ENCODE data around the gene RAP1GAP.
"Not testable (repeated sequence)": the region's sequence is repeated elsewhere in the genome, so short reads cannot be mapped to it uniquely, and the experiment has no call there.

RAP1GAP gene

GRCh38 chr1:21674957-21675356, 5.8 kb upstream of the RAP1GAP start:
- Histone ChIP-seq H3K9me3 (ENCODE audit: control insufficient read depth, insufficient read depth, low read length) (no peaks in the 10 kb centered on the region), H3K36me3 (ENCODE audit: control insufficient read depth, insufficient read depth, low read length) (peaks cover 28% of the 10 kb centered on the region), H3K4me3 (ENCODE audit: low read depth, low read length) (no peak overlapping the region), H3K27me3 (ENCODE audit: control insufficient read depth, insufficient read depth, low read length) (peaks cover 5% of the 10 kb centered on the region), H3K27ac (ENCODE audit: low read depth, low read length) (no peak overlapping the region), H3K9ac (ENCODE audit: low read depth, low read length) (no peak overlapping the region), H3K4me1 (ENCODE audit: control insufficient read depth, insufficient read depth, low read length) (peaks cover 11% of the 10 kb centered on the region; the same call in 1 of the 2 replicates)

GRCh38 chr1:21673853-21674252, 4.7 kb upstream of the RAP1GAP start:
- peaks cover 15% of the 10 kb centered on the region; the same call in 1 of the 2 replicates for H3K4me1 ChIP-seq (ENCODE audit: control insufficient read depth, insufficient read depth, low read length)
- H3K27ac ChIP-seq (ENCODE audit: low read depth, low read length): not testable (repeated sequence)

DNA sequence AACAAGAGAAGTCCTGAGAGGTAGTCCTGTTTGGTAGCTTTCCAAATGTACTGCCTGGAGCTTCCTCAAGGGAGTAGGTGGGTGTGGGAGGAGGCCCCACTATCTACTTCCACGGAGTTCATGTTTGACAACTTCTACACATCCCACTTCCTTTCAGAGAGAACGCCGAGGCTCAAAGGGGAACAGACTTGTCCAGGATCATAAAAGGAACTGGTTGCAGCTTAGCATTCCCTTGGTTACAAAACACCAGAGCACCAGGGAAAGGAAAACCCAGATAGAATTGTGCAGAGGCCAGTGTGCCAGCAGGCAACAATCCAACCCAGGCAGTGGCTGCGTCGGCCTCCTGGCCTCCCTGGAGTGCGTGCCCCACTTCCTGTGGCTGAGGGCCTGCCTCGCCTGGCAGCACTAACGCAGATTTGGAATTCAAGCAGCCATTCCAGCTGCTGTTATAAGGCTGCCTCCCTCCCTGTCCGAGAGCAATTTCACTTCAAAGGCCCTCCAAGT, 4.2 kb upstream of the RAP1GAP start:
- H3K4me3 ChIP-seq (ENCODE audit: low read depth, low read length): no peak overlapping the region
- no peak overlapping the region for H3K27ac ChIP-seq (ENCODE audit: low read depth, low read length)

More at GRCh38 chr1:21673853-21674252, 4.7 kb upstream of the RAP1GAP start:
- H3K9ac ChIP-seq (ENCODE audit: low read depth, low read length); H3K9me3 ChIP-seq (ENCODE audit: control insufficient read depth, insufficient read depth, low read length); H3K4me3 ChIP-seq (ENCODE audit: low read depth, low read length): not testable (repeated sequence)
- H3K36me3 ChIP-seq (ENCODE audit: control insufficient read depth, insufficient read depth, low read length): peaks cover 18% of the 10 kb centered on the region
- peaks cover 13% of the 10 kb centered on the region for H3K27me3 ChIP-seq (ENCODE audit: control insufficient read depth, insufficient read depth, low read length)

GRCh38 chr1:21672478-21673276, 3.5 kb upstream of the RAP1GAP start:
- no peak overlapping the region for H3K4me3 ChIP-seq (ENCODE audit: low read depth, low read length)
- no peak overlapping the region for H3K9ac ChIP-seq (ENCODE audit: low read depth, low read length)
- H3K36me3 ChIP-seq (ENCODE audit: control insufficient read depth, insufficient read depth, low read length): peaks cover 6% of the 10 kb centered on the region
- no peak overlapping the region for H3K27ac ChIP-seq (ENCODE audit: low read depth, low read length)
- peaks cover 24% of the 10 kb centered on the region for H3K27me3 ChIP-seq (ENCODE audit: control insufficient read depth, insufficient read depth, low read length)
- H3K9me3 ChIP-seq (ENCODE audit: control insufficient read depth, insufficient read depth, low read length): no peaks in the 10 kb centered on the region
- H3K4me1 ChIP-seq (ENCODE audit: control insufficient read depth, insufficient read depth, low read length): peaks cover 15% of the 10 kb centered on the region; the same call in 1 of the 2 replicates

More for the DNA sequence above, 4.2 kb upstream of the RAP1GAP start:
- Histone ChIP-seq H3K27me3 (ENCODE audit: control insufficient read depth, insufficient read depth, low read length) (peaks cover 18% of the 10 kb centered on the region), H3K9me3 (ENCODE audit: control insufficient read depth, insufficient read depth, low read length) (no peaks in the 10 kb centered on the region), H3K9ac (ENCODE audit: low read depth, low read length) (no peak overlapping the region), H3K4me1 (ENCODE audit: control insufficient read depth, insufficient read depth, low read length) (peaks cover 15% of the 10 kb centered on the region; the same call in 1 of the 2 replicates), H3K36me3 (ENCODE audit: control insufficient read depth, insufficient read depth, low read length) (peaks cover 13% of the 10 kb centered on the region)

GRCh38 chr1:21671915-21672314, 2.8 kb upstream of the RAP1GAP start:
- H3K27ac ChIP-seq (ENCODE audit: low read depth, low read length): no peak overlapping the region
- no peaks in the 10 kb centered on the region for H3K9me3 ChIP-seq (ENCODE audit: control insufficient read depth, insufficient read depth, low read length)
- peaks cover 30% of the 10 kb centered on the region for H3K27me3 ChIP-seq (ENCODE audit: control insufficient read depth, insufficient read depth, low read length)
- H3K4me1 ChIP-seq (ENCODE audit: control insufficient read depth, insufficient read depth, low read length): peaks cover 15% of the 10 kb centered on the region; the same call in 1 of the 2 replicates
- H3K4me3 ChIP-seq (ENCODE audit: low read depth, low read length): no peak overlapping the region
- no peak overlapping the region for H3K9ac ChIP-seq (ENCODE audit: low read depth, low read length)
- H3K36me3 ChIP-seq (ENCODE audit: control insufficient read depth, insufficient read depth, low read length): no peaks in the 10 kb centered on the region; the same call in 1 of the 2 replicates

DNA sequence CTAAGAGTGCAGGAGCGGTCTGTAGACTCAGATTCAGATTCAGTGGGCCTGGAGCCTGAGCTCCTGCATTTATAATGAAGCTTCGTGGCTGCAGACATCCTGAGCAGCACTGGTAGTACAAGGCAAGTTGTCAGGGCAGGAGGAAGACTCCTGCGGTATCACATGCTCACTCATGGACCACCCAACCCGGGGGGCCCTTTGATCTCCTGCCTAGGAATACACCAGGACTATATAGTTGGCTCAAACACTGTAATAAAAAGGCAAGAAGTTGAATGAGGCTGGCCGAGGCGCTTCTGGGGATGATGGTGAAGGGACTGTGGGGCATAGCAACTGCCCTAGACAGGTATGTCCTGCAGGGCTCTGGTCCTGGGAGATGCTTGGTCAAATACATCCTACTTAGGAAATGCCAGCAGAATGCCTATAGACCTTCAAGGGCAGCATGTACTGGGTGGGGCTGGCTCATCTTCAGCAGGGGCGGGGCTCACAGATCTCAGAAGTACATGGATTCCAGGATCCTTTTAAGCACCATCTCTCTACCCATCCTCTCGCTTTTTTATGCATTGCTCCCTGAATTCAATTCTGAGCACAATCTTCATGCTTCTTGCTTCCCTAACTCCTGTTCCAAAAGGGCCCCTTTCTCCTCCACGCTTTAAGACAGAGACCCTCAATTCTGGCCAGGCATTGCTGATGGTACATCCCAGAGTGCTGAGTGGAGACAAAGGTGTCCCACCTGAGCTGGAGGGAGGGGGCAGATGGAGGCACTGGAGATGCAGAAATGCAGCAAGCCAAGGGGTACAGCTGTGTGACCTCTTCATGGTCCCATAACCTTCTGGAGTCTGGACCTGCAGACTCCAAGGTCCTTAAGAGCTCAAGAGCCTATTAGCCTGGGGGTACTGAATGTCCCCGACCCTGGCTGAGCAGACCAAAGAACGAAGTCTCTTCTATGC, 2.1 kb upstream of the RAP1GAP start:
- Histone ChIP-seq H3K36me3 (ENCODE audit: control insufficient read depth, insufficient read depth, low read length) (no peaks in the 10 kb centered on the region), H3K27ac (ENCODE audit: low read depth, low read length) (no peak overlapping the region), H3K4me3 (ENCODE audit: low read depth, low read length) (no peak overlapping the region), H3K4me1 (ENCODE audit: control insufficient read depth, insufficient read depth, low read length) (peaks cover 15% of the 10 kb centered on the region; the same call in 1 of the 2 replicates), H3K9me3 (ENCODE audit: control insufficient read depth, insufficient read depth, low read length) (no peaks in the 10 kb centered on the region), H3K27me3 (ENCODE audit: control insufficient read depth, insufficient read depth, low read length) (peaks cover 30% of the 10 kb centered on the region), H3K9ac (ENCODE audit: low read depth, low read length) (no peak overlapping the region)

GRCh38 chr1:21670059-21670881, 1.1 kb upstream of the RAP1GAP start:
- Histone ChIP-seq H3K27ac (ENCODE audit: low read depth, low read length) (no peak overlapping the region), H3K4me1 (ENCODE audit: control insufficient read depth, insufficient read depth, low read length) (peaks cover 15% of the 10 kb centered on the region; the same call in 1 of the 2 replicates), H3K9ac (ENCODE audit: low read depth, low read length) (no peak overlapping the region), H3K36me3 (ENCODE audit: control insufficient read depth, insufficient read depth, low read length) (no peaks in the 10 kb centered on the region), H3K4me3 (ENCODE audit: low read depth, low read length) (peak overlapping the region; percentile 74; the same call in 1 of the 2 replicates), H3K27me3 (ENCODE audit: control insufficient read depth, insufficient read depth, low read length) (peaks cover 30% of the 10 kb centered on the region), H3K9me3 (ENCODE audit: control insufficient read depth, insufficient read depth, low read length) (no peaks in the 10 kb centered on the region)

DNA sequence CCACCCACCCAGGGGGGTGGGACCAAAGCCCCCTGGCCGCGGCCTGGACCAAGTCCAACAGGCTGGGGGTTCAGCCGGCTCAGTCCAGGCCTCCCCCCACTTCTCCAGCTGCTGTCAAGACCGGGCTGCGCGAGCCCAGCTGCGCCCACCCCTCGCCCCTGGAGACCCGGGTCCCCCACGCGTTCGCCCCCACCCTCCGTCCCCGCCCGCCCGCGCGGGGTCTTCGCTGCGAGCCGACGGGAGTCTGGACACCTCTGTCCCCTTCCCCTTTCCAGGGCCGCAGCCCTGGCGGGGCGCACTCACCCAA, 253 bp downstream of the RAP1GAP start:
- no peak overlapping the region for H3K27ac ChIP-seq (ENCODE audit: low read depth, low read length)

DNA sequence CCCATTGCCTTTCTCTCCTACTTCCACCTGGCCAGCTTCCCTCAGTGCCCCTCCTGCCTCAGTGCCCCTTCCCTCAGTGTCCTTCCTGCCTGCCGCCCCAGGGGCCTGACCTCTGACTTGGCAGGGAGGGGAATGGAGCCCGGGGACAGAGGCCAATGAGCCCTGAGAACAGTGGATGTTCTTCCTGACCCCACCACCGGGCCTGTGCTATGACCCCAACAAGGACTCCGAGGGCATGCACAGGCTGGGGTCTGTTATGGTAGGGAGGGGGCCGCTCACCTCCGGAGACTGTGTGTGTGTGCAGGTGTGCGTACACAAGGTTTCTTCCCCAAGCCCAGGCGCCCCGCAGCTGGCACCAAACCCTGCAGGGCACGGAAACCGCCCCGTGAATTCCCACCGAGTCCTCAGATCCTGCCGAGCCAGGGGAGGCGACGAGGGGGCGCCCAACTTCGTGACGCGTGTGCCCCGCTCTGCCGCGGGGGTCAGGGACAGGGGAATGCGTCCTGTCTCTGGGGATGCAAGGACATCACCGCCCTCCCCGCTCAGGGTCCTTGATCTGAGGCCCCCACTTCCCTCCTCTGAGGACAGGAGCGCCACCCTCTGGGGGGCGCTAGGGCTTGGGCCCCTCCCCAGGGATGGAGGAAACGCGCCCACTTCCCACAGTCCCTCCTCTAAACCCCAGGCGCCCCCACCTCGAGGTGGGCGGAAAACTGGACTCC, 766 bp downstream of the RAP1GAP start:
- Histone ChIP-seq H3K9ac (ENCODE audit: low read depth, low read length) (no peak overlapping the region), H3K27ac (ENCODE audit: low read depth, low read length) (no peak overlapping the region), H3K27me3 (ENCODE audit: control insufficient read depth, insufficient read depth, low read length) (peaks cover 30% of the 10 kb centered on the region), H3K36me3 (ENCODE audit: control insufficient read depth, insufficient read depth, low read length) (no peaks in the 10 kb centered on the region), H3K9me3 (ENCODE audit: control insufficient read depth, insufficient read depth, low read length) (no peaks in the 10 kb centered on the region), H3K4me3 (ENCODE audit: low read depth, low read length) (peak overlapping the region; percentile 74), H3K4me1 (ENCODE audit: control insufficient read depth, insufficient read depth, low read length) (peaks cover 18% of the 10 kb centered on the region; the same call in 1 of the 2 replicates)

More for the DNA sequence above, 253 bp downstream of the RAP1GAP start:
- Histone ChIP-seq H3K36me3 (ENCODE audit: control insufficient read depth, insufficient read depth, low read length) (no peaks in the 10 kb centered on the region), H3K4me1 (ENCODE audit: control insufficient read depth, insufficient read depth, low read length) (peaks cover 15% of the 10 kb centered on the region; the same call in 1 of the 2 replicates), H3K27me3 (ENCODE audit: control insufficient read depth, insufficient read depth, low read length) (peaks cover 30% of the 10 kb centered on the region), H3K9me3 (ENCODE audit: control insufficient read depth, insufficient read depth, low read length) (no peaks in the 10 kb centered on the region), H3K9ac (ENCODE audit: low read depth, low read length) (no peak overlapping the region), H3K4me3 (ENCODE audit: low read depth, low read length) (peak overlapping the region; percentile 74)

All from HUES48 (cell line).